GM23338 (cell line): ENCODE results near the gene TCF12. TPM values are rescaled to one million over a fixed set of nuclear protein-coding genes. Genes with fewer than 3 reads are reported as not detected.

ENCODE experiments used
- ATAC-seq: fragments of 200-7000 bp; cut with Tn5 transposase; 3 replicates; pipeline ENCODE4 v1.9.1; 2020
- DNase-seq: peaks from one replicate; pipeline ENCODE4 v3.0.0-alpha.2; 2015; ENCODE audit warnings: low spot score
- H2AFZ ChIP-seq: fragments of 200-600 bp; sonication (generic); 2 replicates; pipeline ENCODE4 v1.8.0; 2016; ENCODE audit warnings: antibody characterized with exemption, mild to moderate bottlenecking, moderate library complexity
- H3F3A ChIP-seq: fragments of 200-600 bp; sonication (generic); replicated peaks from 2 replicates; pipeline ENCODE4 v1.8.0; 2017; ENCODE audit warnings: antibody characterized with exemption, mixed run types, low read depth
- H3K27ac ChIP-seq: fragments of 200-600 bp; sonication (generic); 2 replicates; pipeline ENCODE4 v1.6.1; 2016; ENCODE audit warnings: low read depth
- H3K27me3 ChIP-seq: fragments of 200-600 bp; sonication (generic); 2 replicates; pipeline ENCODE4 v1.8.0; 2016; ENCODE audit warnings: mild to moderate bottlenecking, mixed run types, moderate library complexity; ENCODE audit not compliant: insufficient read depth
- H3K36me3 ChIP-seq: fragments of 200-600 bp; sonication (generic); 2 replicates; pipeline ENCODE4 v1.8.0; 2016; ENCODE audit warnings: mild to moderate bottlenecking; ENCODE audit not compliant: insufficient read depth
- H3K4me1 ChIP-seq: fragments of 200-600 bp; sonication (generic); 2 replicates; pipeline ENCODE4 v1.8.0; 2016; ENCODE audit warnings: mild to moderate bottlenecking, moderate library complexity; ENCODE audit not compliant: insufficient read depth
- H3K4me2 ChIP-seq: fragments of 200-600 bp; sonication (generic); 2 replicates; pipeline ENCODE4 v1.7.1; 2017; ENCODE audit warnings: mixed run types
- H3K4me3 ChIP-seq: fragments of 200-600 bp; sonication (generic); 2 replicates; pipeline ENCODE4 v1.6.1; 2016; ENCODE audit warnings: mixed run types
- H3K79me2 ChIP-seq: fragments of 200-600 bp; sonication (generic); replicated peaks from 2 replicates; pipeline ENCODE4 v1.8.0; 2017; ENCODE audit warnings: mild to moderate bottlenecking; ENCODE audit not compliant: insufficient read depth
- H3K9me2 ChIP-seq: fragments of 200-600 bp; sonication (generic); 2 replicates; pipeline ENCODE4 v1.8.0; 2017; ENCODE audit not compliant: insufficient read depth
- H4K20me1 ChIP-seq: fragments of 200-600 bp; sonication (generic); replicated peaks from 2 replicates; pipeline ENCODE4 v1.8.0; 2017; ENCODE audit warnings: mild to moderate bottlenecking; ENCODE audit not compliant: insufficient read depth
- H3K27ac Mint-ChIP-seq: 2 replicates; pipeline ENCODE4 v1.8.0; 2020; ENCODE audit warnings: inconsistent platforms, mild to moderate bottlenecking, moderate library complexity, mixed read lengths
- H3K27me3 Mint-ChIP-seq: 3 replicates; pipeline ENCODE4 v1.8.0; 2022; ENCODE audit warnings: low read depth, mild to moderate bottlenecking, moderate library complexity, mixed read lengths, inconsistent platforms; ENCODE audit not compliant: insufficient read depth, poor library complexity
- H3K36me3 Mint-ChIP-seq: 3 replicates; pipeline ENCODE4 v1.8.0; 2021; ENCODE audit warnings: low read depth, mild to moderate bottlenecking, inconsistent platforms, moderate library complexity, mixed read lengths
- H3K4me1 Mint-ChIP-seq: 3 replicates; pipeline ENCODE4 v1.8.0; 2020; ENCODE audit warnings: mild to moderate bottlenecking, inconsistent platforms, mixed read lengths
- H3K4me3 Mint-ChIP-seq: 3 replicates; pipeline ENCODE4 v1.8.0; 2021; ENCODE audit warnings: moderate library complexity, mild to moderate bottlenecking, inconsistent platforms, mixed read lengths
- H3K9me3 Mint-ChIP-seq: 3 replicates; pipeline ENCODE4 v1.8.0; 2020; ENCODE audit warnings: moderate library complexity, mild to moderate bottlenecking, inconsistent platforms, mixed read lengths
- CREB1 ChIP-seq: fragments of 250-450 bp; sonication (Bioruptor Pico); IDR thresholded peaks from 2 replicates; pipeline ENCODE4 v1.5.0; 2020; ENCODE audit warnings: low read depth, mild to moderate bottlenecking, moderate library complexity
- CTCF ChIP-seq, 2 experiments: fragments of 200-600 bp in 1 of 2; sonication (generic) in 1 of 2; conservative IDR thresholded peaks; 2 replicates each; pipeline versions ENCODE4 v1.5.1 to v1.6.1; 2016 to 2017; ENCODE audit warnings: antibody characterized with exemption in 2 of 2, low read depth in 2 of 2, mild to moderate bottlenecking in 2 of 2, moderate library complexity in 1 of 2
- EZH2 ChIP-seq: fragments of 200-600 bp; sonication (generic); IDR thresholded peaks from one replicate; pipeline ENCODE4 v1.8.0; 2017; ENCODE audit warnings: antibody characterized with exemption, mild to moderate bottlenecking, low read depth; ENCODE audit not compliant: unreplicated experiment
- EZH2phosphoT487 ChIP-seq: fragments of 200-600 bp; sonication (generic); IDR thresholded peaks from one replicate; pipeline ENCODE4 v1.8.1; 2018; ENCODE audit warnings: antibody characterized with exemption; ENCODE audit not compliant: unreplicated experiment
- JUNB ChIP-seq: IDR thresholded peaks from one replicate; pipeline ENCODE4 v1.6.1; 2016; ENCODE audit warnings: antibody characterized with exemption; ENCODE audit not compliant: unreplicated experiment
- NANOG ChIP-seq: IDR thresholded peaks from 2 replicates; pipeline ENCODE4 v1.6.1; 2016; ENCODE audit warnings: antibody characterized with exemption, borderline replicate concordance
- POLR2AphosphoS5 ChIP-seq: IDR thresholded peaks from 2 replicates; pipeline ENCODE4 v1.6.1; 2016; ENCODE audit warnings: antibody characterized with exemption, low read depth
- STAT1 ChIP-seq: IDR thresholded peaks from one replicate; pipeline ENCODE4 v1.6.1; 2016; ENCODE audit warnings: antibody characterized with exemption; ENCODE audit not compliant: unreplicated experiment
- ZNF114 ChIP-seq: fragments of 250-450 bp; sonication (Bioruptor Pico); IDR thresholded peaks from 2 replicates; pipeline ENCODE4 v1.5.0; 2020; ENCODE audit warnings: mild to moderate bottlenecking, moderate library complexity
- ZNF331 ChIP-seq: fragments of 250-450 bp; sonication (Bioruptor Pico); IDR thresholded peaks from 2 replicates; pipeline ENCODE4 v1.5.0; 2020; ENCODE audit warnings: low read depth, mild to moderate bottlenecking, moderate library complexity
- ZNF462 ChIP-seq: fragments of 250-450 bp; sonication (Bioruptor Pico); IDR thresholded peaks from 2 replicates; pipeline ENCODE4 v1.5.0; 2020; ENCODE audit warnings: mild to moderate bottlenecking, moderate library complexity
- polyA plus RNA-seq: library from polyadenylated mRNA; unstranded; fragments of >200 nt; fragmentation: Nextera tagmentation; extraction: Ambion mirVana; gene quantifications from 2 replicates; pipeline ENCODE4 v1.2.1, GENCODE V29; 2016
- total RNA-seq: library from RNA; depleted of rRNA; stranded (reverse); fragments of >200 nt; shearing (Covaris generic); gene quantifications from 2 replicates; pipeline ENCODE4 v1.2.3, GENCODE V29; 2014
- TF ChIP-seq, protein P1 (sequence below): IDR thresholded peaks from one replicate; pipeline ENCODE4 v1.6.1; 2018; ENCODE audit warnings: antibody characterized with exemption; ENCODE audit not compliant: unreplicated experiment
- TF ChIP-seq, protein P2 (sequence below): IDR thresholded peaks from 2 replicates; pipeline ENCODE4 v1.6.1; 2016; ENCODE audit warnings: antibody characterized with exemption

The TCF12 gene
- total and polyA plus RNA-seq, 2 experiments from 2014 or later: 27.6 to 104 TPM

GRCh38 chr15:56892659-56893363 is 25.6 kb upstream of the TCF12 start:
- Mint-ChIP-seq H3K4me1 (peaks cover 19% of the 10 kb centered on the region), H3K27ac (no peak overlapping the region), H3K36me3 (peaks cover 3% of the 10 kb centered on the region; the same call in 1 of the 3 replicates), H3K9me3 (no peaks in the 10 kb centered on the region), H3K4me3 (no peak overlapping the region), H3K27me3 (peaks cover 2% of the 10 kb centered on the region)
- Histone ChIP-seq H3K36me3 (no peaks in the 10 kb centered on the region), H3K27ac (no peak overlapping the region), H2AFZ (no peak overlapping the region), H3K4me2 (no peak overlapping the region), H3K27me3 (peaks cover 19% of the 10 kb centered on the region), H3K4me3 (no peak overlapping the region), H4K20me1 (no peaks in the 10 kb centered on the region), H3K4me1 (peaks cover 11% of the 10 kb centered on the region), H3K9me2 (no peaks in the 10 kb centered on the region), H3K79me2 (no peaks in the 10 kb centered on the region), H3F3A (peaks cover 5% of the 10 kb centered on the region)
- TF ChIP-seq STAT1: no peak
- no peak for TF ChIP-seq CTCF (conservative IDR thresholded peaks at IDR 0.05; ENCODE audit: low read depth in 2 of 2)
- no peak for TF ChIP-seq POLR2AphosphoS5
- TF ChIP-seq ZNF331: no peak
- TF ChIP-seq NANOG: no peak
- no peak for TF ChIP-seq CREB1 (CRISPR knock-in tag)
- TF ChIP-seq, protein P1, sequence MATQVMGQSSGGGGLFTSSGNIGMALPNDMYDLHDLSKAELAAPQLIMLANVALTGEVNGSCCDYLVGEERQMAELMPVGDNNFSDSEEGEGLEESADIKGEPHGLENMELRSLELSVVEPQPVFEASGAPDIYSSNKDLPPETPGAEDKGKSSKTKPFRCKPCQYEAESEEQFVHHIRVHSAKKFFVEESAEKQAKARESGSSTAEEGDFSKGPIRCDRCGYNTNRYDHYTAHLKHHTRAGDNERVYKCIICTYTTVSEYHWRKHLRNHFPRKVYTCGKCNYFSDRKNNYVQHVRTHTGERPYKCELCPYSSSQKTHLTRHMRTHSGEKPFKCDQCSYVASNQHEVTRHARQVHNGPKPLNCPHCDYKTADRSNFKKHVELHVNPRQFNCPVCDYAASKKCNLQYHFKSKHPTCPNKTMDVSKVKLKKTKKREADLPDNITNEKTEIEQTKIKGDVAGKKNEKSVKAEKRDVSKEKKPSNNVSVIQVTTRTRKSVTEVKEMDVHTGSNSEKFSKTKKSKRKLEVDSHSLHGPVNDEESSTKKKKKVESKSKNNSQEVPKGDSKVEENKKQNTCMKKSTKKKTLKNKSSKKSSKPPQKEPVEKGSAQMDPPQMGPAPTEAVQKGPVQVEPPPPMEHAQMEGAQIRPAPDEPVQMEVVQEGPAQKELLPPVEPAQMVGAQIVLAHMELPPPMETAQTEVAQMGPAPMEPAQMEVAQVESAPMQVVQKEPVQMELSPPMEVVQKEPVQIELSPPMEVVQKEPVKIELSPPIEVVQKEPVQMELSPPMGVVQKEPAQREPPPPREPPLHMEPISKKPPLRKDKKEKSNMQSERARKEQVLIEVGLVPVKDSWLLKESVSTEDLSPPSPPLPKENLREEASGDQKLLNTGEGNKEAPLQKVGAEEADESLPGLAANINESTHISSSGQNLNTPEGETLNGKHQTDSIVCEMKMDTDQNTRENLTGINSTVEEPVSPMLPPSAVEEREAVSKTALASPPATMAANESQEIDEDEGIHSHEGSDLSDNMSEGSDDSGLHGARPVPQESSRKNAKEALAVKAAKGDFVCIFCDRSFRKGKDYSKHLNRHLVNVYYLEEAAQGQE: no peak
- no peak for TF ChIP-seq ZNF462 (CRISPR knock-in tag)
- TF ChIP-seq EZH2: no peak
- no peak for TF ChIP-seq ZNF114 (CRISPR knock-in tag)
- no peak for TF ChIP-seq JUNB
- TF ChIP-seq, protein P2, sequence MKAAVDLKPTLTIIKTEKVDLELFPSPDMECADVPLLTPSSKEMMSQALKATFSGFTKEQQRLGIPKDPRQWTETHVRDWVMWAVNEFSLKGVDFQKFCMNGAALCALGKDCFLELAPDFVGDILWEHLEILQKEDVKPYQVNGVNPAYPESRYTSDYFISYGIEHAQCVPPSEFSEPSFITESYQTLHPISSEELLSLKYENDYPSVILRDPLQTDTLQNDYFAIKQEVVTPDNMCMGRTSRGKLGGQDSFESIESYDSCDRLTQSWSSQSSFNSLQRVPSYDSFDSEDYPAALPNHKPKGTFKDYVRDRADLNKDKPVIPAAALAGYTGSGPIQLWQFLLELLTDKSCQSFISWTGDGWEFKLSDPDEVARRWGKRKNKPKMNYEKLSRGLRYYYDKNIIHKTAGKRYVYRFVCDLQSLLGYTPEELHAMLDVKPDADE: no peak
- TF ChIP-seq EZH2phosphoT487: no peak
- ATAC-seq: no peak
- no peak for DNase-seq
